A673 (cell line): Measurements from ENCODE around the gene IGF1.

ENCODE experiments used
- CTCF ChIP-seq: fragments of 300-800, 200-600 bp; sonication (generic); conservative IDR thresholded peaks from 2 replicates; pipeline ENCODE4 v1.5.1; 2017; ENCODE audit warnings: low read depth, mild to moderate bottlenecking, antibody characterized with exemption, low read length, moderate library complexity, mixed read lengths
- EZH2 ChIP-seq: fragments of 200-600 bp; sonication (generic); IDR thresholded peaks from 2 replicates; pipeline ENCODE4 v1.6.1; 2017; ENCODE audit warnings: borderline replicate concordance, low read depth, mild to moderate bottlenecking, mixed read lengths, antibody characterized with exemption, low read length; ENCODE audit not compliant: poor library complexity, severe bottlenecking

GRCh38 chr12:102425109-102426039 lies 55.0 kb downstream of the IGF1 start:
- TF ChIP-seq CTCF (no peak), EZH2 (no peak)
